HG02571 (cell line): ENCODE data around the gene MRPL1.
"Not testable (repeated sequence)": the region's sequence is repeated elsewhere in the genome, so short reads cannot be mapped to it uniquely, and the experiment has no call there.

Experiments used
- ATAC-seq: cut with Tn5 transposase; IDR thresholded peaks from one replicate; pipeline ENCODE4 v1.9.1; 2021; ENCODE audit warnings: mild to moderate bottlenecking, moderate library complexity; ENCODE audit not compliant: unreplicated experiment

Gene MRPL1

GRCh38 chr4:77849278-77849965 lies 13.2 kb upstream of the MRPL1 start:
- no peak for ATAC-seq

GRCh38 chr4:77852892-77853495 lies 9.6 kb upstream of the MRPL1 start:
- ATAC-seq: peak; percentile 87

- ATAC-seq: no peak
Observed at GRCh38 chr4:77854431-77855111, 8.1 kb upstream of the MRPL1 start.

GRCh38 chr4:77856152-77856551 lies 6.5 kb upstream of the MRPL1 start:
- no peak for ATAC-seq

- ATAC-seq: no peak
Observed at GRCh38 chr4:77859256-77859655, 3.4 kb upstream of the MRPL1 start.

GRCh38 chr4:77861495-77861894 lies 1.1 kb upstream of the MRPL1 start:
- no peak for ATAC-seq

- ATAC-seq: not testable (repeated sequence)
Observed at GRCh38 chr4:77863341-77863740, 711 bp downstream of the MRPL1 start.

GRCh38 chr4:77865259-77865658 lies 2.6 kb downstream of the MRPL1 start:
- ATAC-seq: no peak

GRCh38 chr4:77872723-77873445 lies 10.3 kb downstream of the MRPL1 start:
- no peak for ATAC-seq

GRCh38 chr4:77877167-77877566 lies 14.5 kb downstream of the MRPL1 start:
- ATAC-seq: no peak

- ATAC-seq: no peak
Observed at GRCh38 chr4:77877771-77878565, 15.3 kb downstream of the MRPL1 start.

- ATAC-seq: no peak
Observed at GRCh38 chr4:77880784-77881183, 18.2 kb downstream of the MRPL1 start.

- no peak for ATAC-seq
Observed at GRCh38 chr4:77881460-77882295, 19.0 kb downstream of the MRPL1 start.

- ATAC-seq: no peak
Observed at GRCh38 chr4:77893451-77893850, 30.8 kb downstream of the MRPL1 start.

- no peak for ATAC-seq
Observed at GRCh38 chr4:77899607-77900006, 37.0 kb downstream of the MRPL1 start.

GRCh38 chr4:77903186-77903585 lies 40.6 kb downstream of the MRPL1 start:
- ATAC-seq: no peak

- ATAC-seq: no peak
Observed at GRCh38 chr4:77905651-77906263, 43.1 kb downstream of the MRPL1 start.

GRCh38 chr4:77910676-77911075 lies 48.0 kb downstream of the MRPL1 start:
- ATAC-seq: no peak

- ATAC-seq: no peak
Observed at GRCh38 chr4:77911091-77911490, 48.5 kb downstream of the MRPL1 start.
